RWPE1 (cell line): ENCODE data around the gene ASPN.

Experiments
- CTCF ChIA-PET: fragments of 350-600 bp; sonication (Branson Sonifier 250); formaldehyde crosslinking; extraction: SDS; loops from one replicate; lab custom pipeline; 2021; lab: Yijun Ruan, JAX
- POLR2A ChIA-PET: fragments of 400-600 bp; formaldehyde crosslinking; extraction: SDS; loops from one replicate; lab custom pipeline; 2020; ENCODE audit warnings: antibody characterized with exemption; ENCODE audit not compliant: low non-redundant PET; lab: Yijun Ruan, JAX
- DNase-seq: peaks from one replicate; pipeline ENCODE4 v3.0.0; 2012; ENCODE audit warnings: low spot score
- H3K27ac ChIP-seq: fragments of 450-650 bp; 2 replicates; pipeline ENCODE4 v1.5.1; 2017
- CTCF ChIP-seq: fragments of 450-650 bp; conservative IDR thresholded peaks from 2 replicates; pipeline ENCODE4 v1.5.1; 2017; ENCODE audit warnings: low read depth, mild to moderate bottlenecking

The ASPN gene

GRCh38 chr9:92408747-92409478 lies 73.4 kb downstream of the ASPN start:
- ChIA-PET POLR2A (no interaction called here), CTCF (no interaction called here)
- no peak overlapping the region for H3K27ac ChIP-seq
- no peak for TF ChIP-seq CTCF
- no peak for DNase-seq

- ChIA-PET POLR2A (no interaction called here), CTCF (interaction anchor here (0.8 kb wide), 1 partner anchor 82 kb away, joined by 4 read pairs; the partner anchor contains the start of gene CENPP)
- no peak for TF ChIP-seq CTCF
- H3K27ac ChIP-seq = no peak overlapping the region
- no peak for DNase-seq
Observed at GRCh38 chr9:92407818-92408217, 74.5 kb downstream of the ASPN start.

DNA sequence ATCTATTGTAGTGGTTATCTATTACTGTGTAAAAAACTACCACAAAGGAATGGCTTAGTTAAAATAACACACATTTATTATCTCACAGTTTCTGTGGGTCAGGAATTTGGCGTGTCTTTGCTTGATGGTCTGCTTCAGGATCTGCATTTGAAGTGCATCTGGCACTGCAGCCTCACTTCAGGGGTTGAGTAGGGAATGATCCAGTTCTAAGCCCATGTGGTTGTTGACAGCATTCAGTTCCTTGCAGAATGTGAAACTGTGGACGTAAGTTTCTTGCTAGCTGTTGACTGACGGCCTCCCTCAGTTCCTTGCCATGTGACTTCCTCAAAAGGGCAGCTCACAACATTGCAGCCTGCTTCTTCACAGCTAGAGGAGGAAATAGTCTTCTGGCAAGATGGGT lies 75.8 kb downstream of the ASPN start:
- no peak for DNase-seq
- H3K27ac ChIP-seq = no peak overlapping the region
- ChIA-PET CTCF (no interaction called here), POLR2A (no interaction called here)
- TF ChIP-seq CTCF = no peak
